NCI-H128 (cell line): Measurements from ENCODE around the gene SLC10A7.

Source experiments
- DNase-seq: peaks from one replicate; lab custom pipeline; 2025; ENCODE audit not compliant: unreplicated experiment; lab: John Stamatoyannopoulos, UW

SLC10A7 gene

GRCh38 chr4:146315184-146315583 lies 206.6 kb downstream of the SLC10A7 start:
- DNase-seq: no peak

DNA sequence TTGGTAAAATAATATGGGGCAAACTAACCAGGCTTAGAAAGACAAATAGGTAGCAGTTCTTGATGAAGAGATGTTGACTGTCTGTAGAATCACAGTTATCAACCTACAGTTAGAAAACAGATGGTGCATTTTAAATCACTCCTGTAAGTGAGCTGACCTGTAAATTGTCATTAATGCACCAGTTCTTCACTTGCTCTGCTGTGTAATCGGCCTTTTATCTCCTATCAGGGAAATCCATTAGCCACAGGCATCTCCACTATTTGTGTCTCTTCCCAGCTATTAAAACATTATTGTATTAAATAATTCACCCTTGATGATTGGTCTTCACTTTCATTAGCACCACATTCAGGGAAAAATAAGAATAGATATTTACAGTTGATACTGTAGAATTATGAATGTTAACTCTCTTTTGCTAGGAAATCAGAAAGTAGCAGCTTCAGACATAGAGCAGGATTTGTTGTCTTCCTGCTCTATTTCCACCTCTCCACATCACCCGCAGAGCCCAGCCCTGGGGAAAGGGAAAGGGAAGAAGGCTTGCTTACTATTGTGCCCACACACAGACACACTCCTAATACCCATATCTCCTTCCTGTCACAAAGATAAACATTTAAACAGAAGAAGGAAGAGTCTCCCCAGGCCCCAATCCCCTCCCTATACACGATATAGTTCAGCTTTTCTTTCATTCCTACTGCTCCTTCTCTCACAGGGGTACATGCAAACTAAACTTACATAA lies 210.3 kb downstream of the SLC10A7 start:
- no peak for DNase-seq

DNA sequence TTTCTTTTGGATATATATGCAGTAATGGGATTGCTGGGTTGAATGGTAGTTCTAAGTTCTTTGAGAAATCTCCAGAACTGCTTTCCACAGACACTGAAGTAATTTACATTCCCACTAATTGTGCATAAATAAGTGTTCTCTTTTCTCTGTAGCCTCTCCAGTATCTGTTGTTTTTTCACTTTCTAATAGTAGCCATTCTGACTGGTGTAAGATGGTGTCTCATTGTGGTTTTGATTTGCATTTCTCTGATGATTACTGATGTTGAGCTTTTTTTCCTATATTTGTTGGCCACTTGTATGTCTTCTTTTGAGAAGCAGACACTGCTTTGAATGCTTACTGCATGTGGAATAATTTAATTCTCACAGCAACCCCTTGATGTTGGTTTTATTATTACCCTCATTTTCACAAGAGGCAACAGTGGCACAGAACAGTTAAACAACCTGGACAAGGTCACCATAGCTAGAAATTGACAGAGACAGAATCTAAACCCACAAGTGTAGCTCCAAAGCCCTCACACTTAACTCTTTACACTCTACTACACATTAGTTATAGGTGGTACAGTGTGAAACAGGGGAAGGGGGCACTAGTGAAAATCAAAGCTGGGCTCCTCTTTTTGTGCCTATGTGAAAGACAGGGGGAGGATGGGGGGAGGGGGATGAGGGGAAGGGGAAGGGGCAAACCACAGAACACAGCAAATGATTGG lies 211.3 kb downstream of the SLC10A7 start:
- DNase-seq: no peak

DNA sequence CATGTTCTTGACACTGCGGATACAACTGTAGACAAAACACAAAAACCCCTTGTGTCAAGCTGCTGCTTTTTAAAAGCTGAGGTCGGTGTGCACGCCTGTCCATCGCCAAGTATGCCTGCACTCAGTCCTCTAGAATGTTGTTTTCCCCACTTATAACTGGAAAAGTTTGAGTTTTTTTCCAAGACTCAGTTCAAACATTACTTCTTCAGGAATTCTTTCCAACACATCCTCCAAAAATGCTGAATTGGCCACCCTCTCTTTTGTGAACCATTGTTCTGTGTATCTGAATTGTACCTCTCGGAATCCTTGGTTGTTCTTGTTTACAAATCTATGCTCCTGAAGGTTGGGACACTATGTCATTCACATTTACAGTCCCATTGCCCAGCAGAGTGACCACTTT lies 212.8 kb downstream of the SLC10A7 start:
- no peak for DNase-seq

GRCh38 chr4:146302822-146303221 lies 218.9 kb downstream of the SLC10A7 start:
- no peak for DNase-seq

DNA sequence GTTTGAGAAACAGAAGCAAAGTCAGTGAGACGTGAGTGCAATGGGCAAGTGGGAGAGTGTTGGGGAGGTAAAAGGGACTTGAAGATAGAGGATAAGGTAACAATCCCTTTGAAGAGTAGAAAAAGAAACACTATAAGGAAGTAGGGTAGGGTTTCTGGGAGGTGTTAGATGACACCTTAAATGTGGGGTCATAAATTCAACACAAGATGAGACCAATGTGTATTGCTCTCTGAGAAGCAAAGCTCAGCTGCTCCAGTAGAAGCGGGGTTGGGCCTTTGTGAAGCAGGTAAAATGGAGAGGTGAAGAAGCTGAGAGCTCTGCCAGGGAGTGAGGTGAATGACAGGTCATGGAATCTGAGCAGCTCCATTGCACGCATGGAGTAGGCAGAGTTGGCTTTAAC lies 222.1 kb downstream of the SLC10A7 start:
- no peak for DNase-seq

- no peak for DNase-seq
Observed at GRCh38 chr4:146294776-146295175, 227.0 kb downstream of the SLC10A7 start.

- DNase-seq: no peak
Observed at GRCh38 chr4:146292508-146292907, 229.2 kb downstream of the SLC10A7 start.

- DNase-seq: no peak
Observed at GRCh38 chr4:146291313-146291712, 230.4 kb downstream of the SLC10A7 start.

DNA sequence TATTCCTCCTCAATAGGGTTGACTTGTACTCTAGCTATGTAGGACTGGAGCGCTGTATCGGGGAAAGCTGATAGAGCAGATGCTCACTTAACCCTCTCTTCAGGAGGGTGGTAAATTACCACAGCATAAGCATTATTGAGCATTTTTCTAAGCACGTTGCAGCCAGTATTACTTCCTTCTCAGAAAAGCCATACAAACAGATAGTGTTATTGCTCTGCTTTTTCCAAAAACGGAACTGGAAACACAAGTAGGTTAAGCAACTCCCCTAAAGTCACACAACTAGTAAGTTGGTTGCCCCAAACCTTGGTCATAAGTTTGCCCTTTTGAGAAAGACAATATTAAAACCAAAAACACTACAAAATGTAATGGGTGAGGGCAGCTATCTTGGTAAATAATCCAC lies 233.5 kb downstream of the SLC10A7 start:
- no peak for DNase-seq

GRCh38 chr4:146285037-146285436 lies 236.7 kb downstream of the SLC10A7 start:
- DNase-seq: no peak

- no peak for DNase-seq
Observed at GRCh38 chr4:146283758-146284651, 237.7 kb downstream of the SLC10A7 start.

DNA sequence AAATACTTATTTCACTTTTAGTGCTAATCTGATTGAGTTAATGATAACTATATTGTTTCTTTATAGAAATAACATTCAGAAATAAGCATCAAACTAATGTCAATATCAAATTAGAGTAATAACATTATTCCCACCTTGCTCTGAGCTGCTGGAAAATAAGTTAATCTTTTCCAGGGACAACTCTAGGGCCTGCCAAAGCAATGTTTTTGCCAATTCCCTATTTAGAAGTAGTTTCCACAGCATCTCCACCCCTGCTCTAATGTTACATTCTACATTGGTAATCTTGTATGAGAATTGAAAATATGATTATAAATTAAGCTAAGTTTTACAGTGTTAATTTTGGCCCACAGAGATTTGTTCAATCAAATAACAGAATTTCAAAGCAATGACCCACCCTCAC lies 239.1 kb downstream of the SLC10A7 start:
- DNase-seq: no peak

DNA sequence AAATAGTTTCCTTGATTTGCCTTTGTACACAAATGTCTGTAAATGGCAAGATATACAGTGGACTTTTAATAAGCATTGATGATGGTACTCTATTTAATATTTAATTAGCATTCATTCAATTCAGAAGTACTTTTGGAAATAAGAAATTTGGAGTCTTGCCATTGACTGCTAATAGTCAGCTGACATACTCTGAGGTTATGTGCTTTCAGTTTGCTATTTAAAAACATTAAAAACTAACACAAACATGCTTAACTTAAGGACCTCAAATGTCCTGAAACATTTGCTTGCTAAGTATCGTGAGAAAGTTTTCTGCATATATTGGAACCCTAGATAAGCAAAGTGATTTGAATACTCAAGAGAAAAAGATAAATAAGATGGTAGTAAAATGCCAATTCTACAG lies 242.8 kb downstream of the SLC10A7 start:
- no peak for DNase-seq

DNA sequence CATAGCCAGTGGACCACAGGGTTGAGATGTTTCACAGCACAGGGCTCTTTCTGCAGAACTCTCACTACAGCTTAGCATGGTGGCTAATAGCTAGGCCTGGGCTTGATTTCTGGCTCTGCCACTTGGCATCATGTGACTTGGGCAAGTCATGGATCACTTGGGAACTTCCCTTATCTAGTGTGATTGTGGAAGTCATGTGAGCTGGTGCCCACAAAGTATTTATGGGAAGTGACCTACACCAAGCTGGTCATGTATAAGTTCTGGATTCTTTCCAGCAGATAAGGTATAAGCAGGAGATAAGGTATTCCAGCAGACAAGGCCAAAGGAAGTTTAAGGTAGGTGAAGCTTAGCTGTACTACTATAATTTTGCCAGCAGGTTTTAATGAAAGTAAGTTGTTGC lies 246.4 kb downstream of the SLC10A7 start:
- DNase-seq: no peak

GRCh38 chr4:146274774-146275173 lies 247.0 kb downstream of the SLC10A7 start:
- no peak for DNase-seq

DNA sequence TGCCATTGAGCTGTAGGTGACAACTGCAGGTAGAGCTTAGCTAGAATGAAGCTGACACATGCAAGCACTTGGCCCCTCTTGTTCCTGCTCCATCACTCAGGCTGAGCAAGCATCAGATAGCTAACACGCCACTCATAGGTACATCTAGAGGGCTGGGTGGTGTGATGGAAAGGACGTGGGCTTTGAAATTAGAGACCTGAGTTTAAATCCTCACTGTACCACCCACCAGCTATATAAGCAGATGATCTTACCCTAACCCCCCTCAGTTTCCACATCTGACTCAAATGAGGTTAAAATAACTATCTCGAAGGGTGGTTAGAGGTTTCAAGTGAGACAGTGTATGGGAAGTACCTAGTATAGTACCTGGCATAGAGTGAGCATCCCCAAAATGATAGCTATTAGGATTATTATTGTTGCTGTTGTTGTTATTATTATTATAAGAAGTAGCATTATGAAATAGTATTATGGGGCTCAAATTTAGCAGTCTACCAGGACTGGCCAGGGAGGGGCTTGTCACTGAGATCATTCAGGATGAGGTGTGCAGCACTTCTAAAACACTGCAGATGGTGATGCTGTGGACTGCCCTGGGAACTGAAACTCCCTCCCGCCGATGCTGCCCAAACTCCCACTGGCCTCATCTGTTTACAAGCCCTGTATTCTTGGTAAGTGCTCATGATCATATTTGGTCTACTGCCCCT lies 248.4 kb downstream of the SLC10A7 start:
- DNase-seq: no peak

GRCh38 chr4:146271466-146271865 lies 250.3 kb downstream of the SLC10A7 start:
- DNase-seq: no peak

GRCh38 chr4:146269228-146269653 lies 252.5 kb downstream of the SLC10A7 start:
- no peak for DNase-seq

- DNase-seq: no peak
Observed at GRCh38 chr4:146267826-146268225, 253.9 kb downstream of the SLC10A7 start.

- no peak for DNase-seq
Observed at GRCh38 chr4:146265950-146266490, 255.7 kb downstream of the SLC10A7 start.
